RCC 7860 (cell line): ENCODE results near the gene SIRT3.

ENCODE experiments used
- DNase-seq: peaks from one replicate; pipeline ENCODE4 v3.0.0-alpha.2; 2015; ENCODE audit warnings: low spot score
- FAIRE-seq: peaks from 2 replicates; lab custom pipeline; 2012; peaks lifted over from hg19 to GRCh38; lab: Jason Lieb, UNC

The SIRT3 gene

DNA sequence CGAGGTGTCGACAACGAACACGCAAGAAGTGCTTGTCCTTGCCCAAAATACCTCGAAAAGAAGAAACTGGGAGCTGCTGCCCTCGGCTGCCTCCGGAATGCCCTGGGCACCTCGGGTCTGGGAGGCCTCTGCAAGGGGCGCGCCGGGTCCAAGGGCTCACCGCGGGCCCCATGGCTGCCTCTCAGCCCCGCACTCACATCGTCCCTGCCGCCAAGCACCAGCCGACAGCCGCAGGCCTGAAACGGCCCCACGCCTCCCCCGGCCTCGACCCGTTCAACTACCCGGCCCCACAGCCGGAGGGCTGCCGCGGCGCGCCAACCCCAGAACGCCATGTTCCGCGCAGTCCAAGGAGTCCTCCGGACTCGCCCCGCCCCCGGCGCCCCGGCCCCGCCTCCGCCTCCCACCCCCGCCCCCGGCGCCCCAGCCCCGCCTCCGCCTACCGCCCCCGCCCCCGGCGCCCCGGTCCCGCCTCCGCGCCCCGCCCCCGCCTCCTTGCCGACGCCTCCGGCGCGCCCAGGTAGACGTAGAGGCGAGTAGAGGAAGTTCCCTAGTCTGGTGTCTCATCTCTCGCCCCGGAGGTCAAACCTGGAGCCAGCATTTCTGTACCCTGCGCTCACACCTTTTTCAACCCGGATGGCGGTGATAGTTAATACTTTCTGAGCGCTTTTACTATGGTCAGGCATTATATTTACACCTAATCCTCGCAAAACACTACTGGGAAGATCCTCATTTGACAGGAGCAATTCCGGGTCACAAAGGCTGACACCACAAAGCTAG is at the start of gene SIRT3:
Gene SIRT3, minus strand, starts transcription at position 346 of the 777 bp plus-strand sequence. Its CDS starts 14 bp downstream, at position 332.
- FAIRE-seq, result no peak

DNA sequence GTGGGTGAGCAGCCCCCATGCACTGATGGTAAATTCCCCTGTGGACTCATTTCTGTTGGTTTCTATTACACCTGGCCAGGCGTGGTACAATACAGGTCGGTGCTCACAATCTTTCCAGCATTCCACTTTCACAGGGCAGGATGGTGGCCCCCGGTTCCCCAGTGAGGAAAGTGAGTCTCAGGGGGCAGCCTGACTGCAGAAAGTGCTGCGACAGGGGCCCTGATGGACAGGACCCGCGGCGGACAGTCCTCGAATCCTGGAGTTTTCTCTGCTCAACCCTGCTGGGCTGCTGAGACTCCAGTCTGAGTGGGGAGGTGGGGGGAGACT is 49.7 kb upstream of the SIRT3 start:
- FAIRE-seq, result no peak
- DNase-seq, result no peak

More for the DNA sequence above, at the start of gene SIRT3:
- DNase-seq, result peak; percentile 76

GRCh38 chr11:285021-285893 is 49.1 kb upstream of the SIRT3 start:
- no peak for FAIRE-seq
- no peak for DNase-seq

- FAIRE-seq, result no peak
- DNase-seq, result no peak
These were observed 48.2 kb upstream of the SIRT3 start for GRCh38 chr11:284105-285020.

GRCh38 chr11:283405-284104 is 47.4 kb upstream of the SIRT3 start:
- no peak for FAIRE-seq

GRCh38 chr11:282630-283360 is 46.7 kb upstream of the SIRT3 start:
- DNase-seq (no peak), FAIRE-seq (no peak)

More at GRCh38 chr11:283405-284104, 47.4 kb upstream of the SIRT3 start:
- DNase-seq, result no peak

GRCh38 chr11:282171-282570 is 46.0 kb upstream of the SIRT3 start:
- DNase-seq (no peak), FAIRE-seq (no peak)

DNA sequence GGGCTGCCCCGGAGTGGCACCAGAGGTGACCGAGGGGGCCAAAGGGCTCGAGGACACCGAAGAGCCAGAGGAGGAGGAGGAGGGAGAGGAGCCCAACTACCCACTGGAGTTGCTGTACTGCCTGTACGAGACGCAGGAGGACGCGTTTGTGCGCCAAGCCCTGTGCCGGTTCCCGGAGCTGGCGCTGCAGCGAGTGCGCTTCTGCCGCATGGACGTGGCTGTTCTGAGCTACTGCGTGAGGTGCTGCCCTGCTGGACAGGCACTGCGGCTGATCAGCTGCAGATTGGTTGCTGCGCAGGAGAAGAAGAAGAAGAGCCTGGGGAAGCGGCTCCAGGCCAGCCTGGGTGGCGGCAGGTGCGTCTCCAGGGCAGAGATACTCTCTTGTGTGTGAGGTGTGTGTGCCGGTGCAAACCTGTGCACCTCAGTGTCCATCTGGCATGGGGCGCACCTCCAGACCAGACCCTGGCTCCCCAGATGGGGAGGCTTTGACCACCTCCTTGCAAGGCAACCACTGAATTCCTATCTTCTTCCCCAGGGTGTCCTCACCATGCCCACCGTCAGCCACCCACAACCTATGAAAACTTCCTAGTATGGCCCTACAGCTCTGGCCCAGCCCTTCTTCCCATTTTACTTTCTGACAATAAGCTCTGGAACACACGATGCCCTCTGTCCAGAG is 45.5 kb upstream of the SIRT3 start:
- DNase-seq (no peak), FAIRE-seq (no peak)

DNA sequence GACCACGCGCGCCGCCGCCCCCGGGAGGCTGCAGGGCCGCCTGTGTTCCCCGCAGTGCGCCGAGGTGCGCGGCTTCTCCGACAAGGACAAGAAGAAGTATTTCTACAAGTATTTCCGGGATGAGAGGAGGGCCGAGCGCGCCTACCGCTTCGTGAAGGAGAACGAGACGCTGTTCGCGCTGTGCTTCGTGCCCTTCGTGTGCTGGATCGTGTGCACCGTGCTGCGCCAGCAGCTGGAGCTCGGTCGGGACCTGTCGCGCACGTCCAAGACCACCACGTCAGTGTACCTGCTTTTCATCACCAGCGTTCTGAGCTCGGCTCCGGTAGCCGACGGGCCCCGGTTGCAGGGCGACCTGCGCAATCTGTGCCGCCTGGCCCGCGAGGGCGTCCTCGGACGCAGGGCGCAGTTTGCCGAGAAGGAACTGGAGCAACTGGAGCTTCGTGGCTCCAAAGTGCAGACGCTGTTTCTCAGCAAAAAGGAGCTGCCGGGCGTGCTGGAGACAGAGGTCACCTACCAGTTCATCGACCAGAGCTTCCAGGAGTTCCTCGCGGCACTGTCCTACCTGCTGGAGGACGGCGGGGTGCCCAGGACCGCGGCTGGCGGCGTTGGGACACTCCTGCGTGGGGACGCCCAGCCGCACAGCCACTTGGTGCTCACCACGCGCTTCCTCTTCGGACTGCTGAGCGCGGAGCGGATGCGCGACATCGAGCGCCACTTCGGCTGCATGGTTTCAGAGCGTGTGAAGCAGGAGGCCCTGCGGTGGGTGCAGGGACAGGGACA is 44.8 kb upstream of the SIRT3 start:
- FAIRE-seq (no peak), DNase-seq (no peak)

DNA sequence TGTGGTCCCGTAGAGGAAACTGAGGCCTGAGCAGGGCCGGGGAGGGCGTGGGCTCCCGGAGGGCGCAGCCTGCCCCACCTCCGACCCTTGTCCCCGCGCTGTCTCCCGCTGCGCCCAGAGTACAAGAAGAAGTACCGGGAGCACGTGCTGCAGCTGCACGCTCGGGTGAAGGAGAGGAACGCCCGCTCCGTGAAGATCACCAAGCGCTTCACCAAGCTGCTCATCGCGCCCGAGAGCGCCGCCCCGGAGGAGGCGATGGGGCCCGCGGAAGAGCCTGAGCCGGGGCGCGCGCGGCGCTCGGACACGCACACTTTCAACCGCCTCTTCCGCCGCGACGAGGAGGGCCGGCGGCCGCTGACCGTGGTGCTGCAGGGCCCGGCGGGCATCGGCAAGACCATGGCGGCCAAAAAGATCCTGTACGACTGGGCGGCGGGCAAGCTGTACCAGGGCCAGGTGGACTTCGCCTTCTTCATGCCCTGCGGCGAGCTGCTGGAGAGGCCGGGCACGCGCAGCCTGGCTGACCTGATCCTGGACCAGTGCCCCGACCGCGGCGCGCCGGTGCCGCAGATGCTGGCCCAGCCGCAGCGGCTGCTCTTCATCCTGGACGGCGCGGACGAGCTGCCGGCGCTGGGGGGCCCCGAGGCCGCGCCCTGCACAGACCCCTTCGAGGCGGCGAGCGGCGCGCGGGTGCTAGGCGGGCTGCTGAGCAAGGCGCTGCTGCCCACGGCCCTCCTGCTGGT is 44.0 kb upstream of the SIRT3 start:
- DNase-seq, result no peak

DNA sequence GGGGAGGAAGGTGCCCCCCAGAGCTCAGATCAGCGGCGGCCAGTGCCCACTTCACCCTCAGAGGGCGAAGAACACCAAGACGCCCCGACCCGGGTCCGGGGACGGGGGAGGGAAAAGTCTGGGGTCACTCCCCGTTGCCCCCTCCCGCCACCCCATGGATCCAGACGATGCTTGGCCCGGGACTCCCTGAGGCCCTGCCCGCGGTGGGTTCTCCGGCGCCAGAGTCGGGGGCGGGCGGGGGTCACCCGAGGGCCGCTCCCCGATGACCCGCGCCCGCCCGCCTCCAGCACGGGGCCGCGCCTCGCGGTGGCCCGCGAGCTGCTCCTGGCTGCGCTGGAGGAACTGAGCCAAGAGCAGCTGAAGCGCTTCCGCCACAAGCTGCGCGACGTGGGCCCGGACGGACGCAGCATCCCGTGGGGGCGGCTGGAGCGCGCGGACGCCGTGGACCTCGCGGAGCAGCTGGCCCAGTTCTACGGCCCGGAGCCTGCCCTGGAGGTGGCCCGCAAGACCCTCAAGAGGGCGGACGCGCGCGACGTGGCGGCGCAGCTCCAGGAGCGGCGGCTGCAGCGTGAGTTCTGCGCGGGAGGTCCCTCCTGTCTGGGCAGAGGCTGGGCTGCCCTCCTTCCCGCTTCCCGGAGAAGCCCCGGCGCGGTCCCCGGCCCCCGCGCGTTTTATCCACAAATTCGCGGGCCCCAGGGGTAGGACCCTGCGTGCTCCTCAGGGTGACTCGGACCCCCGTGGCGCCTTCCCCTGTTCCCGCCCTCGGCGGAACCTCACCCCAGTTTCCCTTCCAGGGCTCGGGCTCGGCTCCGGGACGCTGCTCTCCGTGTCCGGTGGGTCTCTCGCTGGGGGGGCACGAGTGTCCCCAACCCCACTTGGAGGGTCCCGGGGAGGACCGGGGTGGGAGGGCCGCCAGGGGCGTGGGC is 43.2 kb upstream of the SIRT3 start:
- FAIRE-seq (no peak), DNase-seq (no peak)

More for the DNA sequence above, 44.0 kb upstream of the SIRT3 start:
- FAIRE-seq, result no peak

- FAIRE-seq (no peak), DNase-seq (no peak)
These were observed 42.1 kb upstream of the SIRT3 start, which contains the start of gene NLRP6 for GRCh38 chr11:278001-278951. Gene NLRP6 (plus strand): TSS chr11:278407. CDS start chr11:278570, 163 bp downstream.

GRCh38 chr11:276219-276618 is 40.1 kb upstream of the SIRT3 start:
- FAIRE-seq (no peak), DNase-seq (no peak)

DNA sequence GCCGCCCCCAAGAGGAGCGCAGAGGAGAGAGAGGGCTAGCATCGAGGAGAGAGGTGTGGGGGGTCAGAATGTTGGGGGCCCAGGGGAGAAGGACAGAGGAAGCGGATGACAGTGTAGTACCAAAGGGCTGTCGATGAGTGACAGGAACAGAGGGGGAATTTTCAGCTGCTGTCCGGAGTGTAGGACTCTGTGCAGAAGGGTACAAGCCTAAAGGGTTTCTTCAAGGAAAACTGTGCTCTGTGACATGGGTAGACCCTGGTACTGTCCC is 36.7 kb upstream of the SIRT3 start:
- FAIRE-seq (no peak), DNase-seq (no peak)

DNA sequence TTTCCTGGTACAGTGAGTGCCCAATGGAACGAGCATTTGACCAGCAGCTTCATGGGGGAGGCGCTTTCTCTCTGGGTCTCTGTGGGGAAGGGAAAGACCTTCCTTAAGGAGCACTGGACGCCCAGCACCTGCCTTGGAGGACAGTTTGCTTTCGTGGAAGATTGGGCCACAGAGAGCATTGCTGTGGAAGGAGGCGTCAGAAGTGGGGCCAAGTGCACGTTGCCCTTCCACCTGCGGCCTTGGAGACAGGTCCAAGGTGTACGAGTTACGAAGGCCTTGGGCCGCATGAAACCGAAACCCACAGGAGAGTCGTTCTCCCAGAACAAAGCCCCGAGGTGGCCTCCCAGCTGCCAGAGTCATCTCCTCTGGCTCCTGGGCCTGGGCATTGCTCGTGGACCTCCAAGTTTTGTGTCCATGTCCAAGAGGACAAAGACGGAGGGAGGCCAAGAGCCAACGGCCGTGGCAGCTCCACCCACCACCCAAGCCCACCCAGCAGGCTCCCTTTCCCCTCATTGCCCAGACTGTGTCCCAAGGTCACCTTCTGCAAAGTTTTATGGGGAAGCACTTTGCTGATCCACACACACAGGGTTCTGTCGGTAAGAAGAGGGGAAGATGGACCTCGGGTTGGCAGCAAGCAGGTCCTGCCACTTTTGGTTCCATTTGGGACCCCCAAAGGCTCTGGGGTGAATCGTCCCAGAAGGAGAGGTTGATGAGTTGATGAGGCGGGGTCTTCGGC is 36.2 kb upstream of the SIRT3 start:
- FAIRE-seq, result no peak
- DNase-seq, result no peak
